ENCODE data around the gene ABHD6.
A peak's percentile ranks its signal among the peaks of the same experiment; 100 is the strongest.
"Not testable (repeated sequence)": the region's sequence is repeated elsewhere in the genome, so short reads cannot be mapped to it uniquely, and the experiment has no call there.

ABHD6 gene

GRCh38 chr3:58335652-58335947 is 98.0 kb downstream of the ABHD6 start:
- no peak for DNase-seq (ENCODE audit: low read depth)
- H3K4me3 ChIP-seq (ENCODE audit: low read depth, low read length): peak overlapping the region; percentile 32

GRCh38 chr3:58336135-58336882 is 98.7 kb downstream of the ABHD6 start:
- DNase-seq (ENCODE audit: low read depth): peak; percentile 71
- H3K4me3 ChIP-seq (ENCODE audit: low read depth, low read length): no peak overlapping the region
- no peak for TF ChIP-seq CTCF (conservative IDR thresholded peaks at IDR 0.05; ENCODE audit: low read depth, low read length)

More at GRCh38 chr3:58335652-58335947, 98.0 kb downstream of the ABHD6 start:
- TF ChIP-seq CTCF (conservative IDR thresholded peaks at IDR 0.05; ENCODE audit: low read depth, low read length): no peak

GRCh38 chr3:58337190-58337589 is 99.6 kb downstream of the ABHD6 start:
- TF ChIP-seq CTCF (conservative IDR thresholded peaks at IDR 0.05; ENCODE audit: low read depth, low read length): no peak
- no peak for DNase-seq (ENCODE audit: low read depth)
- H3K4me3 ChIP-seq (ENCODE audit: low read depth, low read length): no peak overlapping the region

- H3K4me3 ChIP-seq (ENCODE audit: low read depth, low read length); DNase-seq (ENCODE audit: low read depth): not testable (repeated sequence)
Measured at GRCh38 chr3:58339146-58339545, 101.6 kb downstream of the ABHD6 start.

- DNase-seq (ENCODE audit: low read depth): no peak
- TF ChIP-seq CTCF (conservative IDR thresholded peaks at IDR 0.05; ENCODE audit: low read depth, low read length): no peak
Measured at GRCh38 chr3:58340594-58341244, 103.1 kb downstream of the ABHD6 start.

GRCh38 chr3:58341376-58341775 is 103.8 kb downstream of the ABHD6 start:
- DNase-seq (ENCODE audit: low read depth): no peak
- TF ChIP-seq CTCF (conservative IDR thresholded peaks at IDR 0.05; ENCODE audit: low read depth, low read length): no peak
- H3K4me3 ChIP-seq (ENCODE audit: low read depth, low read length): no peak overlapping the region

More at GRCh38 chr3:58340594-58341244, 103.1 kb downstream of the ABHD6 start:
- H3K4me3 ChIP-seq (ENCODE audit: low read depth, low read length): no peak overlapping the region

- H3K4me3 ChIP-seq (ENCODE audit: low read depth, low read length): no peak overlapping the region
- TF ChIP-seq CTCF (conservative IDR thresholded peaks at IDR 0.05; ENCODE audit: low read depth, low read length): no peak
- DNase-seq (ENCODE audit: low read depth): no peak
Measured at GRCh38 chr3:58342676-58343075, 105.1 kb downstream of the ABHD6 start.
